ENCODE results near the gene PPARD. TPM values are rescaled to one million over a fixed set of nuclear protein-coding genes. Genes with fewer than 3 reads are reported as not detected.

The PPARD gene
- total RNA-seq, 2 donors from 2014 or later, result 11.0 to 14.8 TPM

DNA sequence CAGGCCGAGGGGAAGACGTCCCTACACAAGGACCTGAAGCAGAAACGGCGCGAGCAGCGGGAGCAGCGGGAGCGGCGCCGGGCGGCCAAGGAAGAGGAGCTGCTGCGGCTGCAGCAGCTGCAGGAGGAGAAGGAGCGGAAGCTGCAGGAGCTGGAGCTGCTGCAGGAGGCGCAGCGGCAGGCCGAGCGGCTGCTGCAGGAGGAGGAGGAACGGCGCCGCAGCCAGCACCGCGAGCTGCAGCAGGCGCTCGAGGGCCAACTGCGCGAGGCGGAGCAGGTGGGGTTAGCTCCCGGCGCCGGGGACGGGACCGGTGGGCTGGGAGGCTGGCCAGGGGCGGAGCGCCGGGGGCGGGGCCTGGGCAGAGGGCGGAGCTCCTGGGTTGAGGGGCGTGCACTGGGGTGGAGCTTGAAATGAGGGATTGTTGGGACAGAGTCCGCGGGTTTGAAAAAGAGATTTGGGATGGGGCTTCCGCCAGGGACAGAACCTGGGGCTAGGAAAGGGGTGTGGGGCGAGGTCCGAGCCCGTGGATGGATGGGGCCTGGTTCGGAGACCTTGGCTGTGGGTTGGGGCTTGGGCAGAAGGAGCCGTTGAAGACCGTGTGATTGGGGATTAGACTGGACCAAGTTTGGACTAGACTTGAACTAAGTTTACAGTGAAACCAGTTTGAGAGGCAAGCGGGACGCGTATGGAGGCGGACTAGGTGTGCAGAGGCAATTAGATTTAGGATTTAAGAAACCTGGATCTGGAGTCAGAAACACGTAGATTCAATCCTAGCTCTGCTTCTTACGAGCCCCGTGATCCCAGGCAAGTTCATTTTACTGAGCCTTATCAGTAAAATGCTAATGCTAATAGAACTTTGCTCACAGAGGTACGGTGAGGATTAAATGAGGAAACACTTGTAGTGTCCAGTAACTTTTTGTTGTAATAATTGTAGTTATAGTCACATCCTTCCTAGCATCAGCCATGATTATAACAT lies 23.9 kb upstream of the PPARD start:
- H3K4me1 ChIP-seq, result peaks cover 0 to 14% of the 10 kb centered on the region in 2 donors
- no peak for TF ChIP-seq CTCF (IDR thresholded peaks at IDR 0.05)
- H3K27ac ChIP-seq, result peak overlapping the region; percentile 43 to 49
- no peaks in the 10 kb centered on the region for H3K27me3 ChIP-seq
- H3K36me3 ChIP-seq, result no peaks in the 10 kb centered on the region
- DNase-seq (ENCODE audit: low spot score), result peak; percentile 69
- no peaks in the 10 kb centered on the region for H3K9me3 ChIP-seq
- peak overlapping the region; percentile 46 to 60 for H3K4me3 ChIP-seq

DNA sequence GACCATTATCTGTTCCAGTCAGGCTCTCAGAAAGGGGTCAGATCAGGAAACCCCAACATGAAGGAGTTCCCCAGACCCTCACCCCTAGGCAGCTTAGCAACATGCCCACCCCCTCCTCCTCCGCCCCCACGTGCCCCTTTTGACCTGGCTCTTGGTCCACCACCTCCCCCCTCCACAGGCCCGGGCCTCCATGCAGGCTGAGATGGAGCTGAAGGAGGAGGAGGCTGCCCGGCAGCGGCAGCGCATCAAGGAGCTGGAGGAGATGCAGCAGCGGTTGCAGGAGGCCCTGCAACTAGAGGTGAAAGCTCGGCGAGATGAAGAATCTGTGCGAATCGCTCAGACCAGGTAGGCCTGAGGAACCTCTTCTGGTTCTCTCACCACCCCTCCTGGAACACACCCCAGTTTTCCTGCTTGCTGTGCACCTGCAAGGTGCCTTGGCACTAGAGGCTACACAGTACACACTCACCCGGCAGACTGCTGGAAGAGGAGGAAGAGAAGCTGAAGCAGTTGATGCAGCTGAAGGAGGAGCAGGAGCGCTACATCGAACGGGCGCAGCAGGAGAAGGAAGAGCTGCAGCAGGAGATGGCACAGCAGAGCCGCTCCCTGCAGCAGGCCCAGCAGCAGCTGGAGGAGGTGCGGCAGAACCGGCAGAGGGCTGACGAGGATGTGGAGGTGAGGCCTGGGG lies 22.9 kb upstream of the PPARD start:
- H3K27me3 ChIP-seq, result no peaks in the 10 kb centered on the region
- H3K4me3 ChIP-seq, result no peak overlapping the region

DNA sequence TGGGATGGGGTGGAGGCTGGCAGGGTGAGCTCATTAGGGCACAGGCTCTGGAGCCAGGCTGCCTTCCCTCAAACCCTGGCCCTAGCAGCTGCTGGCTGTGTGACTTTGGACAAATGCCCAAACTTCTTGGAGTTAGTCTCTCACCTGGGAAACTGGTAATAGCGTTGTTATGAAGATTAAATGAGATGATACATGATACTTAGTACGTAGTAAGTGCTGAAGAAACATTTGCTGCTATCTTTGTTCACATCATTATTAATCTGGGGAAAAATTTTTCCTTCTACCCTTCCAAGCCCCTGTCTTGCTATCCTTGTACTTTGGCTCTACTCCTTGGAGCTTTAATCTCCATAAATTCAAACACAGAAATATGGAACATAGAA lies 22.3 kb upstream of the PPARD start:
- H3K36me3 ChIP-seq, result no peaks in the 10 kb centered on the region
- TF ChIP-seq CTCF (IDR thresholded peaks at IDR 0.05), result no peak
- no peaks in the 10 kb centered on the region for H3K27me3 ChIP-seq
- no peak overlapping the region for H3K27ac ChIP-seq
- H3K4me3 ChIP-seq, result no peak overlapping the region
- no peaks in the 10 kb centered on the region for H3K9me3 ChIP-seq
- DNase-seq (ENCODE audit: low spot score), result no peak
- H3K4me1 ChIP-seq, result peaks cover 0 to 14% of the 10 kb centered on the region in 2 donors

More for the DNA sequence above, 22.9 kb upstream of the PPARD start:
- peaks cover 0 to 14% of the 10 kb centered on the region in 2 donors for H3K4me1 ChIP-seq
- TF ChIP-seq CTCF (IDR thresholded peaks at IDR 0.05), result no peak
- H3K9me3 ChIP-seq, result no peaks in the 10 kb centered on the region
- no peak for DNase-seq (ENCODE audit: low spot score)
- no peak overlapping the region for H3K27ac ChIP-seq
- no peaks in the 10 kb centered on the region for H3K36me3 ChIP-seq

GRCh38 chr6:35321091-35321490 lies 21.3 kb upstream of the PPARD start:
- DNase-seq (ENCODE audit: low spot score), result no peak
- no peak for TF ChIP-seq CTCF (IDR thresholded peaks at IDR 0.05)
- no peak overlapping the region for H3K27ac ChIP-seq
- no peaks in the 10 kb centered on the region for H3K27me3 ChIP-seq
- no peaks in the 10 kb centered on the region for H3K9me3 ChIP-seq
- no peak overlapping the region for H3K4me3 ChIP-seq
- H3K4me1 ChIP-seq, result peaks cover 0 to 14% of the 10 kb centered on the region in 2 donors
- no peaks in the 10 kb centered on the region for H3K36me3 ChIP-seq

- Histone ChIP-seq H3K36me3 (no peaks in the 10 kb centered on the region), H3K9me3 (no peaks in the 10 kb centered on the region), H3K4me1 (no peaks in the 10 kb centered on the region), H3K4me3 (no peak overlapping the region), H3K27me3 (no peaks in the 10 kb centered on the region), H3K27ac (no peak overlapping the region)
- peak; percentile 46 to 73 for TF ChIP-seq CTCF (IDR thresholded peaks at IDR 0.05)
- DNase-seq (ENCODE audit: low spot score), result no peak
These were observed 14.9 kb upstream of the PPARD start for GRCh38 chr6:35327349-35328027.
